ENCODE data around the gene HOTAIR.

GRCh38 chr12:53954694-53955035 is 20.1 kb downstream of the HOTAIR start, which contains the start of gene HOXC12:
- TF ChIP-seq POLR2A (IDR thresholded peaks at IDR 0.05; ENCODE audit: low read length) (no peak), GATA1 (IDR thresholded peaks at IDR 0.05; ENCODE audit: low read depth, low read length) (no peak)
